NCI-H1930 (cell line): Measurements from ENCODE around the gene SLC17A8.
"Not testable (repeated sequence)": the region's sequence is repeated elsewhere in the genome, so short reads cannot be mapped to it uniquely, and the experiment has no call there.

Experiments used
- DNase-seq, 2 experiments: peaks; one replicate each; lab custom pipeline; 2025; lab: John Stamatoyannopoulos, UW

SLC17A8 gene

GRCh38 chr12:100356644-100357223 is at the start of gene SLC17A8:
TSS of gene SLC17A8 (plus strand) at chr12:100357074. CDS start at chr12:100357392, 318 bp downstream.
- DNase-seq: no peak

DNA sequence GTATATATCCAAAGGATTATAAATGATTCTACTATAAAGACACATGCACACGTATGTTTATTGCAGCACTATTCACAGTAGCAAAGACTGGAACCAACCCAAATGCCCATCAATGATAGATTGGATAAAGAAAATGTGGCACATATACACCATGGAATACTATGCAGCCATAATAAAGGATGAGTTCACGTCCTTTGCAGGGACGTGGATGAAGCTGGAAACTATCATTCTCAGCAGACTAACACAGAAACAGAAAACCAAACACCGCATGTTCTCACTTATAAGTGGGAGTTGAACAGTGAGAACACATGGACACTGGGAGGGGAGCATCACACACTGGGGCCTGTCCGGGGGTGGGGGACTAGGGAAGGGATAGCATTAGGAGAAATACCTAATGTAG is 48.7 kb upstream of the SLC17A8 start:
- not testable (repeated sequence) for DNase-seq

DNA sequence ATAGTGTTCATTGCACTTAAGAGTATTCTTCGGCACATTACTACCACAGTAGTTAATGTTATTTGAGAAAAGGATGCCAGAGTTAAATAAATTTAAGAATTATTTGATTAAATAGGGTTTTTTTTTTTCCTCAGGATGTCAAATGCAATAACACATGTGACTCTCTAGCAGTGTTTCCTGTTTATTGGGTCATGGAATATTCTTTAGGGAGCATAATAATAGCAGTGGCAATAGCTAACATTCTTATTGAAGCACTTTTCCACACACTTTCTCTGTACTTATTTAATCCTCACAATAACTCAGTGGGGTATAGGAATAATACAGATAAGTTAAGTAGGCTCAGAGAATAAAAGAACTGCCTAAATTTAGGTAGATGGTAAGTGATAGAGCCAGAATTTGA is 45.6 kb upstream of the SLC17A8 start:
- no peak for DNase-seq

DNA sequence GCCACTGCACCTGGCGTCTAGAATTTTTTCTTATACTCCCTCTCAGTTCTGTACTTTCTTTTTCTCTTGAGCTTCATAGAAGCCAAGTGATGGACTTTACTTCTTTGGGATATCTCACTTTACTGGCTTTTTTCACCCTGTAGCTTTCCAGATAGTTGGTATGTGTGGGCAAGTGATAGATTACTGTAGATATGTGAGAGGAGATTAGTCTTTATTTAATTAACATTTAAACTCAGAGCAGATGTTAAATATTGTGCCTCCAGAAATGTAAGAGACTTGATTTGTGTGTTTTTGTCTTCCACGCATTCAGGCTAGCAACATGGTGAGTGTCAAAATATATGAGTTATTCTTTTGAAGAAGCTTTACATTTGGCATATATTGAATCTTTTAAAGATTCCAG is 39.5 kb upstream of the SLC17A8 start:
- DNase-seq: no peak

DNA sequence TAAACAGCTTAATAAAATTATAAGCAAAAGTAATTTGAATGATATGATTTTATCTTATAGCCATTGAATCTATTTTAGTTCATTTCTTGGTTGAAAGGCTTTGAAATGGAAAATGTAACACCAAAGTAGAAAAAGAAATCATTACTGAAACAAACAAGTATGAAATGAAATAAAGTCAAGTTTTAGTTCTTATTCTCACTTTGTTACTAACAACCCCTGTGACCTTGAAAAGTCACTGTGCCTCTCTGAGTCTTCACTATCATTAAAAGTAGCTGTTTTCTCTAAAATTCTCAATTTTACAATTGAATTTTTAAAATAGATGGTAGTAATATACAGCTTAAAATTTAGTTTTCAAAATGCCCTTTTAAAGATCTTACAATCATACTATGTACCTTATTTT is 32.4 kb upstream of the SLC17A8 start:
- DNase-seq: no peak

GRCh38 chr12:100326208-100326607 is 30.7 kb upstream of the SLC17A8 start:
- DNase-seq: no peak

DNA sequence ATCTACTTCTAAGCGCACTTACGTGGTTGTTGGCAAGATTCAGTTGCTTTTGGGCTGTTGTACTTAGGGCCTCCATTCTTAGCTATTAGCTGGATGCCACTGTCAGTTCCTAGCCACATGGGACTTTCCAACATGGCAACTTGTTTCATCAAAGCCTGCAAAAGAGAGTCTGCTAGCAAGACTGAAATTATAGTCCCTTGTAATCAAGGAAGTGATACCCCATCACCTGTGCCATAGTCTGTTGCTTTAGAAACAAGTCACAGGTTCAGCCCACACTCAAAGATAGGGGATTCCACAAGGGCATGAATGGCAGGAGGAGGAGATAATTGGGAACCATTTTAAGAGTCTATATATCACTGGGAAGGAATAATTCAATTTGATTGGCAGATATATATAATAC is 27.1 kb upstream of the SLC17A8 start:
- no peak for DNase-seq

DNA sequence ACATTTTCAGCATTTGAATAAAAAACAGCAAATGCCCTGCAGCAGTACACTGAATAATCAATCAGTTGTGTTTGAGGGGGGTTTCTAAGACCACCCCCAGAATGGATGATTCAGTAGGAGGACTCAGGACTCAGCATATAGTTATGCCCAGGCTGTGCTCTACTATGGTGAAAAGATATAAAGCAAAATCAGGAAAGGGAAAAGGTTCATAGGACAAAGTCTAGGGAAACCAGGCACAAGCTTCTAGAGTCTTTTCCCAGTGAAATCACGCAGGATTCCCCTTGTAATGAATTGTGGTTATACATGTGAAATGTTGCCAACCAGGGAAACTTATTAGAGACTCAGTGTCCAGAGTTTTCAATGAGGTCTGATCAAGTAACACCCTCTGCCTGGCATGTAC is 25.0 kb upstream of the SLC17A8 start:
- DNase-seq: no peak

DNA sequence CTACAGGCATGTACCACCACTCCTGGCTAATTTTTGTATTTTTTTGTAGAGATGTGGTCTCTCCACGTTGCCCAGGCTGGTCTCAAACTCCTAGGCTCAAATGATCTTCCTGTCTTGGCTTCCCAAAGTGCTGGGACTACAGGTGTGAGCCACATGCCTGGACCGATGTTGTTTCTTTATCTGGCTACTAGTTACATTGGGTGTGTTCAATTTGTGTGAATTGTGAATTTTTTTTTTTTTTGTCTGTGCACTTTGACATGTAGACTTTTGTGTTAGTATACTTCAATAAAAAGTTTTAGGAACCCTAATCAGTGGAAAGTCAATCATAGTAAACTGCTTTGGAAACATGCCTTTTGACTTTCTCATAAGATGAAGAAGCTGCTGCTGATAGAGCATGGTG is 24.0 kb upstream of the SLC17A8 start:
- DNase-seq: no peak

GRCh38 chr12:100337299-100337698 is 19.6 kb upstream of the SLC17A8 start:
- DNase-seq: no peak

GRCh38 chr12:100337727-100338126 is 19.1 kb upstream of the SLC17A8 start:
- DNase-seq: no peak

GRCh38 chr12:100339071-100339470 is 17.8 kb upstream of the SLC17A8 start:
- no peak for DNase-seq

- not testable (repeated sequence) for DNase-seq
Observed at GRCh38 chr12:100342897-100343296, 14.0 kb upstream of the SLC17A8 start.

GRCh38 chr12:100344351-100344750 is 12.5 kb upstream of the SLC17A8 start:
- DNase-seq: not testable (repeated sequence)

DNA sequence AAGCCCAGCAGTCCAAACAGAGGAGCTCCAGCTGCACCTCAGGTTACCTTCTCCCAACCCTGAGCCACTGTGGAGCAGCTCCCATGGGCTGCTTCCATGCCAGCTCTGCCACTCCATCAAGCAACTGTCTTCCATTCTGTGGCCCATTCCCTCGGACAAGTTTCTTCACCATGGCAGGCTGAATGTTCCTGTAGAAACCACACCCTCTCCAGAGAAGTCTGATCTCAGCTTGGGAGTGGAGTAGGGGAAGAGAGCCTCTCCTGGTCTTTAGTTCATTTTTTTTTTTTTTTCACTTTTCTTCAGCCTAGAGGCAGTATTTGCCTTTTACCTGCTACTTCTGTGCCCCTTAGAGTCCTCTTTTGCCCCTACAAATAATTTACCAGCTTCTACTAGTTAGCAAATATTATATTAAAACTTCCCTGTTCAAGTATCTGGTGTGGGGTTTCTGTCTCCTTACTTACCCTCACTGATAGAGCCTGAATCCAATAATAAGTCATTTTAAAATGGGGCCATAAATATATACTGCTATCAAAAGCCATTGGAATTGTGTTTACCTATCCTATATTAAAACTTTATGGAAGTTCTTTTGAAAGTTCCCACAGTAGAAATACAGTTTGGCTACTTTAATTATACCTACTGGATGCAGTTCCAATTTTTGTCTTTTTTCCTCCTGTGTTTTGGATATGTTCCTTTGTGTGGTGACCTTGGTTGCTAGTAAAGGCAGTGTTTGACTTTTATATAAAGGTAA is 11.7 kb upstream of the SLC17A8 start:
- DNase-seq: no peak

GRCh38 chr12:100346660-100347059 is 10.2 kb upstream of the SLC17A8 start:
- no peak for DNase-seq

DNA sequence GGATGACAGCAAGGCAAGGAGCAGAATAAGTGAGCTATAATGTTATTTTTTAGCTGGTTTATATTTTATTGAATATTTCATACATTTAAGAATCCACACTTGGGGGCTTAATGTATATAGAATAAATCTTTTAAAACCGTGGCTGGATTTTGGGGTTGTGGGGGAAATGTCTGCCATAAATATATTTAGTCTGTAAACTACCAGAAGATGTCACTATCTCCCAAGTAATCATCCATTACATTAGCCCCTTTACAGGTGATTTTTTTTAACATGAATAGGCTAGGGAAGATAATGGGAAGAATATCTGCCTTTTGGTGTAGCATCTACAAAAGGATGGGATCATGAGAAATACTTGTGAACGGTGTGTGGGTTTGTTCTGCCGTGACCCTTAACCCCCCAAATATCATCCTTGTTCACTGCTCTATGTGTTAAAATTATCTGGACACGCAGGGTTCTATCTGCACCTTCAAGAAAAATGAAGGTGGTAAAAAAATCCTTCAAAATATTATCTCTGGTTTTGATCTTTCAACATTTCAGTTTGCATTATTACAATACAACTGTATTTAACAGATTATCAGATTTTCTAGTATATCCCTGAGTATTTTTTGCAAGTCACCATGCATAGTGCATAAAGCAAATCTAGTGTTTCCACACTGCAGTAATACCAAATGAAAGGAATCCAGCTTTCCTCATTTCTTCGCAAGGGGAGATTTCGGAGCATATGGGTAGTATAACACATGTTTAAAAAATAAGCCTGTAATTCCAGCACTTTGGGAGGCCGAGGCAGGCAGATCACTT is 8.0 kb upstream of the SLC17A8 start:
- no peak for DNase-seq

- no peak for DNase-seq
Observed at GRCh38 chr12:100359248-100359647, 2.4 kb downstream of the SLC17A8 start.

DNA sequence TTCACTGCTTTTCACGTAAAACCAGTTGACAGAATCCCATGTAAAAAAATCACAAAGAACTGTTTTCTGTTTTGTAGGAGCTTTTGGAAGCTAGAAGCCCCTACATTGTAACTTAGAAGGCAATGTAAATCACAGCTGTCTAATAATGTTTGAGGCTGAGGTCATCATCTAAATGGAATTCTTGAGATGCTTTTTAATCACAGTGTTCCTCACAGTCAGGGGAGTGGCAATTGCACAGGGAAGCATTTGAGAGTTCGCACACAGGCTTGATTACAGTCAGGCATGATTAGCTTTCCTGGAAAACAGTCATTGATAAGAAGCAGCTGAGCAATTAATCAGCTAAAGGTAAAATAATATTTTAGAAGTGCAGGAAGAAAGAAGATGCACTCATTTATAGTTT is 2.9 kb downstream of the SLC17A8 start:
- DNase-seq: no peak

- DNase-seq: no peak
Observed at GRCh38 chr12:100360450-100360849, 3.6 kb downstream of the SLC17A8 start.

- no peak for DNase-seq
Observed at GRCh38 chr12:100364324-100364723, 7.5 kb downstream of the SLC17A8 start.

- DNase-seq: no peak
Observed at GRCh38 chr12:100365411-100365810, 8.5 kb downstream of the SLC17A8 start.

DNA sequence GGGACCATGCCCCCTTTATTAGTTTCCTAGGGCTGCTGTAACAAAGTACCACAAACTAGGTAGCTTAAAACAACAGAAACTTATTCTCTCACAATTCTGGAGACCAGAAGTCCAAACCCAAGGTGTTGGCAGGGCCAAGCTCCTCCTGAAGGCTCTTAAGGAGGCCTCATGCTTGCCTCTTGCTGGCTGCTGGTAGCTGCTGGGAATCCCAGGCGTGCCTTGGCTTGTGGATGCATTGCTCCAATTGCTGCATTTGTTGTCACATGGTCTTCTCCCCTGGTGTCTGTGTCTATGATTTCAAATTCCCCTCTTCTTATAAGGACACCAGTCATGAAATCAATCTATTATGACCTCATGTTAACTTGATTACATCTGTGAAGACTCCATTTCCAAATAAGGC is 11.2 kb downstream of the SLC17A8 start:
- no peak for DNase-seq
